NCI-H2029 treated with DMSO at 0.1 percent for 48 hours (cell line): ENCODE data around the gene ZNF804A.
"Not testable (repeated sequence)": the region's sequence is repeated elsewhere in the genome, so short reads cannot be mapped to it uniquely, and the experiment has no call there.

ENCODE experiments used
- DNase-seq: peaks from one replicate; lab custom pipeline; 2025; lab: John Stamatoyannopoulos, UW

Gene ZNF804A

GRCh38 chr2:184824597-184824996, 226.3 kb downstream of the ZNF804A start:
- no peak for DNase-seq

GRCh38 chr2:184830531-184830930, 232.2 kb downstream of the ZNF804A start:
- DNase-seq, result no peak

DNA sequence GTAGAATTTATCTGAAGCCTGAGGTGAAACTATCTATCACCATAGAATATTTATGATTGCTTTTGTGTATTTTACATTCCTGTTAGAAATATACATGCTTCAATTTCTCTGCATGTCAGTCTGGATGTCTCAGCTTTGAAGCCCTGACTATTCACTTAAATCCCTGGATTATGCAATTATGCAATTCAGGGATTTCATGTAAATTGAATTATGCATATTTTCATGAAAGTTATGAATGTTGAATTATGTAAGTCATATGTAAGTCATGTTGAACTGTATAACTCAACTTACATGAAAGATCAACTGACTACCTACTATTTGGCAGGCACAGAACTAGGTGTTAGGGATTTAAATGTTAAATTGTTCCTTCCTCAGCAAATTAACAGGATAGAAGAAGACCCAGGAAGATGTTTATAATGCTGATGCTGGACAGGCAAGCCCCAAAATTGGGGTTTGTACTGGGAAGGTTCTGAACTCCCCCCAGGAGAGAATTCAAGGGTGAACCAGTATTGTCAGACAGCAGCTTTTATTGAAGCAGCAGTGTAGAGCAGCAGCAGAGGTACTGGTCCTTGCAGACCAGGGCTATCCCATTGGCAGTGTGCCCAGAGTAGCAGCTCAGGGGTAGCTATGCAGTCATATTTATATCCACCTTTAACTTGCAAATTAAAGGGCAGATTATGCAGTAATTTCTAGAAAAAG, 236.5 kb downstream of the ZNF804A start:
- no peak for DNase-seq

DNA sequence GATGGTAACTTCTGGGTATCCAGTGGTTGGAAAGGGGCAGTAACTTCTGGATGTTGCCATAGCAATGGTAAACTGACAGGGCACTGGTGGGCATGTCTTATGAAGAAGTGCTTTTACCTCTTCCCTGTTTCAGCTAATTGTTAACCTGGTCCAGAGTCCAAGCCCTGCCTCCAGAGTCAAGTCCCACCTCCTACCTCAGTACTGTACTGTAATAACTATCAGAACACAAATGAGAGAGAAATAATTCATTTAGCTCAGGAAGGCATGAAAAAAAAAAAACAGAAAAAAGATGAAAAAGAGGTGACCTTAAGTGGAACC, 237.0 kb downstream of the ZNF804A start:
- DNase-seq, result no peak

DNA sequence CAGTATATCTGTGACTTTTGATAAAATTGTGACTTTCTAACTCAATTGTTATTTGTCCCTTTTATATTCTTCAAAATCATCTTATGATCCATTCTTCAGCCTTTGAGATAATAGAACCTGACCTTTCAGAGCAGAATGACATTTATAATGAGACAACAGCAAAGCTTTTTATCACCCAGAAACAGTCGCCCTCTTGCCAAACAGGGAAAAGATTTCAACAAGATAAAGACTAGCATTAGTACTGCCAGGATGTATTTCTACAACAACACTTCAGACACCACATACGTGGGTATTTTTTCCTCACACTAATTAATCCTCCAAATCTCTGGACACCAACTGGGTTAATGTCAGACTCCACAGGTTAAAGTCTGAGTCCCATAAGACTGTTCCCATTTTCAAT, 249.0 kb downstream of the ZNF804A start:
- no peak for DNase-seq

- DNase-seq, result no peak
Observed at GRCh38 chr2:184849516-184849915, 251.2 kb downstream of the ZNF804A start.

GRCh38 chr2:184851576-184851975, 253.2 kb downstream of the ZNF804A start:
- no peak for DNase-seq

- no peak for DNase-seq
Observed at GRCh38 chr2:184859187-184859586, 260.9 kb downstream of the ZNF804A start.

GRCh38 chr2:184860744-184861143, 262.4 kb downstream of the ZNF804A start:
- DNase-seq, result no peak

- no peak for DNase-seq
Observed at GRCh38 chr2:184875212-184875611, 276.9 kb downstream of the ZNF804A start.

- no peak for DNase-seq
Observed at GRCh38 chr2:184875911-184876310, 277.6 kb downstream of the ZNF804A start.

DNA sequence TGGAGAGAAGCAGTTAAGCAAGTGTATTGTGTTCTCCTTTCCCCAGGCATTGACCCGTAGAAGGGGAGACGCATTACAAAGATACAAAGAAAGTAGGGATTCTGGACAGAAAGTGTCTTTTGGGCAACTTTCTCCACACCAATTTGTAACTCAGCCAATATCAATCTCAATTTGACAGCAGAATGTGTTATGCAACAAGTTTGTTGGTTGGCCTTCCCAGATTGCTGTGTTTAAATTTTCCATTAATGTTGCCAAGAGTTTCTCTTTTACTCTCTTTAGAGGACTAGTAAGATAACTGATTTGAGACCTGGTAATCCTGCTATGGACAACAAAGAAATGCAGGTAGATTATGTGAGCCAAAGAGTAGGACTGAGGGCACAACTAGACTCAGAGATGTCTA, 279.6 kb downstream of the ZNF804A start:
- no peak for DNase-seq

- DNase-seq, result no peak
Observed at GRCh38 chr2:184879671-184880070, 281.3 kb downstream of the ZNF804A start.

DNA sequence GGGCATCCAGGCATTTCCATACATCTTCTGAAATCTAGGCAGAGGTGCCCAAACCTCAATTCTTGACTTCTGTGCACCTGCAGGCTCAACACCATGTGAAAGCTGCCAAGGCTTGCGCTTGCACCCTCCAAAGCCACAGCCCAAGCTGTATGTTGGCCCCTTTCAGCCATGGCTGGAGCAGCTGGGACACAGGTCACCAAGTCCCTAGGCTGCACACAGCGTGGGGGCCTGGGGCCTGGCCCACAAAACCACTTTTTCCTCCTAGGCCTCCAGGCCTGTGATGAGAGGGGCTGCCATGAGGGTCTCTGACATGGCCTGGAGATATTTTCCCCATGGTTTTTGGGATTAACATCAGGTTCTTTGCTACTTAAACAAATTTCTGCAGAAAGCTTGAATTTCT, 288.3 kb downstream of the ZNF804A start:
- not testable (repeated sequence) for DNase-seq

- DNase-seq, result no peak
Observed at GRCh38 chr2:184890311-184890710, 292.0 kb downstream of the ZNF804A start.

- DNase-seq, result no peak
Observed at GRCh38 chr2:184904991-184905390, 306.7 kb downstream of the ZNF804A start.

DNA sequence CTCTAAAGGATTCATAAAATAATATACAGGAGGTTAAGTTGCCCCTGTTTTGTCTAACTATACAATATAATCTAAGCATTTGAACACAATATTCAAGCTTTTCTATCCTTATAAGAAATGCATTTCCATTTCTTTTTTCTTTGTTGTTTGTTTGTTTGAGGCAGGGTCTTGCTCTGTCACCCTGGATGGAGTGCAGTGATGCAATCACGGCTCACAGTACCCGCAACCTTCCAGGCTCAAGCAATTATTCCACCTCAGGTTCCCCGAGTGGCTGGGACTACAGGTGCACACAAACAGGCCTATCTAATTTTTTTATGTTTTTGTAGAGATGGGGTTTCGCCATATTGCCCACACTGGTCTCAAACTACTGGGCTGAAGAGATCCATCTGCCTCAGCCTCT, 307.8 kb downstream of the ZNF804A start:
- no peak for DNase-seq

GRCh38 chr2:184906709-184907108, 308.4 kb downstream of the ZNF804A start:
- DNase-seq, result no peak

DNA sequence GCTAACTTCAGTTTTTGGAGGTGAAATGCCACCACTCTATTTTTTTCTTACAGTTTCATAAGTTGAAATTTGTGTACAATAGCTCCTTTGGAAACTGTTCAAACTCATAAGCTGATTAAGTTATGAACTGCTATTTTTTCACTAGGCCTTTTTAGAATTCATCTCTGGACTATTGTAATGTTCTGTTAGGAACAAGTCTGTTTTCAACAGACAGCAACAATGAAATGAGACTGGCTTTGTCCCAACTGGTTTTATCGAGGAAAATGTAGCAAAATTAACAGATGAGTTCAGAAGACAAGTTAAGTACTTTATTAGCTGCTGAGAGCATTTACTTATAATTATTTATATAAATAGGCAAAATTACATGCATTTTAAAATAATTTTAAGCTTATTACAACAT, 310.6 kb downstream of the ZNF804A start:
- DNase-seq, result no peak

DNA sequence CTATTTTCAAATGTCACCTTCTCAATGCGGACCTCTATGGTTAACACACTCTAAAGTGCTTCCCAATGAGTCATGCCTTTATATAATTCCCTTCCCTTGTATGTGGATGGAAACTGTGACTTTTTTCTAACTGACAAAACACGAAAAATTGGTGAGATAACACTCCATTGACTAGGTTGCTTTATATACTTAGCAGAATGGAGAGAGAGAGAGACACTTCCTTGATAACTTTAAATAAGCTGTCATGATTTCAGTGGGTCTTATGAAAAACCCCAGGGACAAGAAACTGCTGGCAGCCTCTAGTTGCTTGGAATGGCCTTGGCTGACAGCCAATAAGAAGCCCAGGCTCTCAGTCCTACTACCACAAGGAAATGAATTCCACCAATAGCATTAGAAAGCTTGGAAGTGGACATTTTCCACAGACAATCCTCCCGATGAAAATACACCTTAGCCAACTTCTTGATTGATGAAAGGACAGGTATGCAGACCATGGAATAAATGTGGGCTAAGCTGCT, 322.2 kb downstream of the ZNF804A start:
- no peak for DNase-seq

GRCh38 chr2:184921676-184922075, 323.3 kb downstream of the ZNF804A start:
- no peak for DNase-seq

GRCh38 chr2:184923751-184924150, 325.4 kb downstream of the ZNF804A start:
- no peak for DNase-seq

GRCh38 chr2:184927040-184927439, 328.7 kb downstream of the ZNF804A start:
- no peak for DNase-seq

GRCh38 chr2:184936761-184937160, 338.4 kb downstream of the ZNF804A start:
- DNase-seq, result no peak
